SK-N-SH (cell line): ENCODE measurements around the gene ARHGAP21.

Experiments used
- CTCF ChIP-seq: fragments of 200-600 bp; sonication (generic); IDR thresholded peaks from 2 replicates; pipeline ENCODE4 v1.6.1; 2017; ENCODE audit warnings: antibody characterized with exemption, mild to moderate bottlenecking, moderate library complexity
- EP300 ChIP-seq, 2 experiments: IDR thresholded peaks; 2 replicates each; pipeline versions ENCODE4 v1.4.0 to v1.6.1; 2012; ENCODE audit warnings: borderline replicate concordance in 1 of 2, low read depth in 1 of 2, low read length in 1 of 2
- EZH2phosphoT487 ChIP-seq: fragments of 200-600 bp; sonication (generic); IDR thresholded peaks from 2 replicates; pipeline ENCODE4 v1.6.1; 2017; ENCODE audit warnings: low read depth, mixed run types, mild to moderate bottlenecking, antibody characterized with exemption, moderate library complexity, borderline replicate concordance
- GABPA ChIP-seq: IDR thresholded peaks from 2 replicates; pipeline ENCODE4 v1.4.0; 2012; ENCODE audit warnings: low read depth, mild to moderate bottlenecking
- NFIC ChIP-seq: IDR thresholded peaks from 2 replicates; pipeline ENCODE4 v1.4.0; 2012; ENCODE audit warnings: borderline replicate concordance
- POLR2AphosphoS5 ChIP-seq: IDR thresholded peaks from 2 replicates; pipeline ENCODE4 v1.6.1; 2012; ENCODE audit warnings: low read depth, low read length
- RFX5 ChIP-seq: IDR thresholded peaks from 2 replicates; pipeline ENCODE4 v1.6.1; 2012; ENCODE audit warnings: mild to moderate bottlenecking, improper control_type of control experiment, low read length

GRCh38 chr10:24720096-24720495 is 3.6 kb downstream of the ARHGAP21 start:
- TF ChIP-seq RFX5 (no peak), CTCF (no peak), EZH2phosphoT487 (no peak), NFIC (no peak), EP300 (IDR thresholded peaks at IDR 0.05; ENCODE audit: borderline replicate concordance in 1 of 2, low read depth in 1 of 2, low read length in 1 of 2) (no peak), GABPA (no peak), POLR2AphosphoS5 (no peak)
